Smooth muscle cell (in vitro differentiated cells): ENCODE data around the gene PAQR7. TPM values are rescaled to one million over a fixed set of nuclear protein-coding genes. Genes with fewer than 3 reads are reported as not detected.

Experiments used
- DNase-seq: peaks from one replicate; lab custom pipeline; 2025; ENCODE audit not compliant: unreplicated experiment; lab: John Stamatoyannopoulos, UW
- H2AFZ ChIP-seq: fragments of 200-600 bp; sonication (generic); 2 replicates; pipeline ENCODE4 v1.6.0; 2016; ENCODE audit warnings: antibody characterized with exemption, low read depth, mild to moderate bottlenecking
- H3F3A ChIP-seq: fragments of 200-600 bp; sonication (generic); 2 replicates; pipeline ENCODE4 v1.6.0; 2017; ENCODE audit warnings: antibody characterized with exemption, low read depth
- H3K27ac ChIP-seq: fragments of 200-600 bp; sonication (generic); 2 replicates; pipeline ENCODE4 v1.5.1; 2016; ENCODE audit warnings: low read depth, mild to moderate bottlenecking
- H3K27me3 ChIP-seq: fragments of 200-600 bp; sonication (generic); 2 replicates; pipeline ENCODE4 v1.6.1; 2016; ENCODE audit warnings: low read depth, mild to moderate bottlenecking
- H3K36me3 ChIP-seq: fragments of 200-600 bp; sonication (generic); 2 replicates; pipeline ENCODE4 v1.5.1; 2016; ENCODE audit warnings: low read depth
- H3K4me1 ChIP-seq: fragments of 200-600 bp; sonication (generic); 2 replicates; pipeline ENCODE4 v1.5.1; 2016; ENCODE audit warnings: low read depth
- H3K4me2 ChIP-seq: fragments of 200-600 bp; sonication (generic); 2 replicates; pipeline ENCODE4 v1.6.0; 2016; ENCODE audit warnings: mild to moderate bottlenecking
- H3K4me3 ChIP-seq: fragments of 200-600 bp; sonication (generic); 2 replicates; pipeline ENCODE4 v1.5.1; 2016; ENCODE audit warnings: mild to moderate bottlenecking
- H3K79me2 ChIP-seq: fragments of 200-600 bp; sonication (generic); 2 replicates; pipeline ENCODE4 v1.6.0; 2016; ENCODE audit warnings: low read depth, mild to moderate bottlenecking
- H3K9ac ChIP-seq: fragments of 200-600 bp; sonication (generic); 2 replicates; pipeline ENCODE4 v1.6.0; 2016; ENCODE audit warnings: low read depth
- H3K9me3 ChIP-seq: fragments of 200-600 bp; sonication (generic); replicated peaks from 2 replicates; pipeline ENCODE4 v1.5.1; 2016; ENCODE audit warnings: low read depth
- H4K20me1 ChIP-seq: fragments of 200-600 bp; sonication (generic); 2 replicates; pipeline ENCODE4 v1.6.0; 2016; ENCODE audit warnings: low read depth
- WGBS: methylation state at CpG from one replicate; pipeline ENCODE4 v1.1.7; 2016; ENCODE audit warnings: low lambda C conversion rate; 5-methylcytosine and 5-hydroxymethylcytosine counted together
- polyA plus RNA-seq: library from polyadenylated mRNA; unstranded; fragments of >200 nt; fragmentation: Nextera tagmentation; extraction: Ambion mirVana; gene quantifications from 2 replicates; pipeline ENCODE4 v1.2.1, GENCODE V29; 2016
- total RNA-seq: library from RNA; depleted of rRNA; stranded (reverse); fragments of >200 nt; gene quantifications from 2 replicates; pipeline ENCODE4 v1.2.3, GENCODE V29; 2014
- TF ChIP-seq, protein P1 (sequence below): fragments of 200-600 bp; sonication (generic); IDR thresholded peaks from 2 replicates; pipeline ENCODE4 v1.5.1; 2017; ENCODE audit warnings: borderline replicate concordance, mild to moderate bottlenecking, antibody characterized with exemption; ENCODE audit not compliant: insufficient read depth, poor library complexity, severe bottlenecking

The PAQR7 gene
- total and polyA plus RNA-seq, 2 experiments from 2014 or later = 2.9 to 10.0 TPM

DNA sequence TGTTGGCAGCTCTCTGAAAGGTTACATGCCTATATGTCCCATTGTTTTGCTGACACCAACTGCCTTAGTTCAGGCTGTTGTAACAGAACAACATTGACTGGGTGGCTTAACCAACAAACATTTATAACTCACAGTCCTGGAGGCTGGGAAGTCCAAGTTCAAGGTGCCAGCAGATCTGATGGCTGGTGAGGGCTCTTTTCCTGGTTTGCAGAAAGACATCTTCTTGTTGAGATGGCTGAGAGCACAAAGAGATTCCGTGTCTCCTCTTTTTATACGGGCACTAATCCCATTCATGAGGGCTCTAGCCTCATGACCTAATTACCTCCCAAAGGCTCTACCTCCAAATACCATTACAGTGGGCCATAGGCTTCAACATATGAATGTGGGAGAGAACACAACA is 41.0 kb upstream of the PAQR7 start:
- no peaks in the 10 kb centered on the region for H3K79me2 ChIP-seq

DNA sequence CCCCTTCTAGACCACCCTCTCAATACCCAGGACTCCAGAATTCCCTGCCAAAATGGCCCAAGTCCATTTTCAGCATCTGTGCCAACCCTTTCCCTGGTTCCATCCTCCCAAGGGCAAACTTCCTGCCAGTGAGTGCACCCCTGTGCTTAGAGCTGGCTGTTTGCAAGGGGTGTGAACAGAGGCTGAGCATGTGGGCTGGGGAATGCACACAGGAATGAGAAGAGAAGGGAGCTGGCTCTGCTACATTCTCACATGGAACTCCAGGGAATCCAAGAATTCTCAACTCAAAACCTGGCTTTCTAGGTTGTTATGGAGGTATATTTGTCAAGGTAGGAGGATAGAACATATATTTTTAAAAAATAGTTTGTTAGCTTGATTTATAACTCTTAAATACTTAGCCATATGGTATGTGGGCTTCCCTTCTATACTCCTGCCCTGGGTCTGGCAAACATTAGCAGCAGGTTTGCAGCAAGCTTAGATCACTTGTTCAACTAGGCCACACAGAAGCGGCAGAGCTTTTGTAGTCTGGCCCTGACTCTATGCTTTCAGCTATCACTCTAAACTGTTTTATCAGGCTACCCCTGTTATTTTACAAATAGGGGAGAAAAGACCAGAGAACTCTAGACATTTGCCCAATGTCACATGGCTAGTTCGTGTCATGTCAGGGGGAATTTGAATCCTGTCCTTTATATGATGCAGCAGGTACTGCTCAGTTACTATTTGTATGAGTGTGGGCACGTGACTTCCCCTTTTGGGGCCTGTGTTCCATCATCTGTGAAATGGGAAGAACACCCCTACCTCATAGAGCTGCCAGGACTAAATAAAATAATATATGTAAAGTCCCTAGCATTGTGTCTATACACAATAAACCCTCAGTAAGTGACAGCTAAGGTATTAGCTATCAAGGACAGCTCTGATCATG is 38.8 kb upstream of the PAQR7 start:
- no peaks in the 10 kb centered on the region for H4K20me1 ChIP-seq
- H3K27me3 ChIP-seq = no peaks in the 10 kb centered on the region
- no peak overlapping the region for H3K4me2 ChIP-seq
- TF ChIP-seq, protein P1, sequence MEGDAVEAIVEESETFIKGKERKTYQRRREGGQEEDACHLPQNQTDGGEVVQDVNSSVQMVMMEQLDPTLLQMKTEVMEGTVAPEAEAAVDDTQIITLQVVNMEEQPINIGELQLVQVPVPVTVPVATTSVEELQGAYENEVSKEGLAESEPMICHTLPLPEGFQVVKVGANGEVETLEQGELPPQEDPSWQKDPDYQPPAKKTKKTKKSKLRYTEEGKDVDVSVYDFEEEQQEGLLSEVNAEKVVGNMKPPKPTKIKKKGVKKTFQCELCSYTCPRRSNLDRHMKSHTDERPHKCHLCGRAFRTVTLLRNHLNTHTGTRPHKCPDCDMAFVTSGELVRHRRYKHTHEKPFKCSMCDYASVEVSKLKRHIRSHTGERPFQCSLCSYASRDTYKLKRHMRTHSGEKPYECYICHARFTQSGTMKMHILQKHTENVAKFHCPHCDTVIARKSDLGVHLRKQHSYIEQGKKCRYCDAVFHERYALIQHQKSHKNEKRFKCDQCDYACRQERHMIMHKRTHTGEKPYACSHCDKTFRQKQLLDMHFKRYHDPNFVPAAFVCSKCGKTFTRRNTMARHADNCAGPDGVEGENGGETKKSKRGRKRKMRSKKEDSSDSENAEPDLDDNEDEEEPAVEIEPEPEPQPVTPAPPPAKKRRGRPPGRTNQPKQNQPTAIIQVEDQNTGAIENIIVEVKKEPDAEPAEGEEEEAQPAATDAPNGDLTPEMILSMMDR = no peak
- peaks cover 4% of the 10 kb centered on the region for H3F3A ChIP-seq
- 78% methylated on average over 3 of the region's 3 CpGs for WGBS
- H3K27ac ChIP-seq = no peak overlapping the region
- H3K9ac ChIP-seq = no peak overlapping the region
- no peaks in the 10 kb centered on the region for H3K79me2 ChIP-seq
- no peak for DNase-seq
- H3K4me1 ChIP-seq = no peaks in the 10 kb centered on the region
- H2AFZ ChIP-seq = no peak overlapping the region
- no peak overlapping the region for H3K4me3 ChIP-seq
- H3K9me3 ChIP-seq = no peaks in the 10 kb centered on the region
- H3K36me3 ChIP-seq = no peaks in the 10 kb centered on the region

More for the DNA sequence above, 41.0 kb upstream of the PAQR7 start:
- Histone ChIP-seq H3K4me3 (no peak overlapping the region), H3K9ac (no peak overlapping the region), H3K36me3 (no peaks in the 10 kb centered on the region), H4K20me1 (no peaks in the 10 kb centered on the region), H3K27me3 (no peaks in the 10 kb centered on the region), H2AFZ (no peak overlapping the region), H3K9me3 (no peaks in the 10 kb centered on the region), H3F3A (peaks cover 4% of the 10 kb centered on the region), H3K4me2 (no peak overlapping the region), H3K27ac (no peak overlapping the region), H3K4me1 (no peaks in the 10 kb centered on the region)
- DNase-seq = no peak
- TF ChIP-seq, protein P1 = no peak
- WGBS = 92% methylated on average over 2 of the region's 2 CpGs

DNA sequence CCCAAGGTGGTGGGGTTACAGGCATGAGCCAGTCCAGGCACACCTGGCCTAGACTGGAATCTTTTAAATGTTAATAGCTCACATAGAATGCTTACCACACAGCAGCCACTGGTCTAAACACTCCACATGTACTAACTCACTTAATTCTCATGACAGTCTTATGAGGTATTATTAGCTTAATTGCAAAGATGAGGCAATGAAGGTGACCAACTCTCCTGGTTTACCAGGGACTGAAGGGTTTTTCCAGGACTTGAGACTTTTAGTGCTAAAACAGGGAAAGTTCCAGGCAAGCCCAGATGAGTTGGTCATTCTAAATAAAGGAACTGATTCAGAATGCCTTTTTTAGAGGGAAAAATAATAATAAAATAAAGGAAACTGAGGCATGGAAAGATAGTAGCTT is 37.7 kb upstream of the PAQR7 start:
- Histone ChIP-seq H3K9ac (no peak overlapping the region), H2AFZ (no peak overlapping the region), H3F3A (peaks cover 4% of the 10 kb centered on the region), H3K79me2 (no peaks in the 10 kb centered on the region), H3K9me3 (no peaks in the 10 kb centered on the region), H3K4me2 (no peak overlapping the region), H3K27me3 (no peaks in the 10 kb centered on the region), H3K36me3 (no peaks in the 10 kb centered on the region), H3K27ac (peak overlapping the region; percentile 22), H3K4me3 (no peak overlapping the region), H3K4me1 (no peaks in the 10 kb centered on the region), H4K20me1 (no peaks in the 10 kb centered on the region)
- TF ChIP-seq, protein P1 = no peak
- DNase-seq = no peak
